ENCODE measurements around the gene SPSB2. TPM values are rescaled to one million over a fixed set of nuclear protein-coding genes. Genes with fewer than 3 reads are reported as not detected.
"Not testable (repeated sequence)": the region's sequence is repeated elsewhere in the genome, so short reads cannot be mapped to it uniquely, and the experiment has no call there.

SPSB2 gene
- total and polyA plus RNA-seq, 7 experiments from 2014 or later, result 5.1 to 20.2 (median 11.2) TPM

DNA sequence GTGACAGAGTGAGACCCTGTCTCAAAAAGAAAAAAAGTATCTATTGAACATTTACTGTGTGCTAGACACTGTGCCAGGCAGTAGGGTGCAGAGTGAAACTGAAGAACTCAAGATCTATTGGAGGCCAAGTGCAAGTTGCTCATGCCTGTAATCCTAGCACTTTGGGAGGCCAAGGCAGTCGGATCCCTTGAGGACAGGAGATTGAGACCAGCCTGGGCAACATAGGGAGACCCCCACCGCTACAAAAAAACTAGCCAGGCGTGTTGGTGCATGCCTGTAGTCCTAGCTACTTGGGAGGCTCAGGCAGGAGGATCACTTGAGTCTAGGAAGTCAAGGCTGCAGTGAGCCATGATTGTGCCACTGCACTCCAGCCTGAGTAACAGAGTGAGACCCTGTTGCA, 19.6 kb upstream of the SPSB2 start:
- H3K4me1 ChIP-seq (ENCODE audit: control insufficient read depth in 2 of 2, insufficient read depth in 2 of 2, low read length in 2 of 2); H3K27ac ChIP-seq (ENCODE audit: low read depth, low read length); H3K9me3 ChIP-seq (ENCODE audit: control insufficient read depth in 2 of 3, low read length in 3 of 3); H3K27me3 Mint-ChIP-seq; H3K9me3 Mint-ChIP-seq; H3K36me3 ChIP-seq (ENCODE audit: control insufficient read depth in 2 of 3, insufficient read depth in 3 of 3, low read length in 3 of 3); intact Hi-C loops (cut with micrococcal nuclease); H3K27me3 ChIP-seq (ENCODE audit: control insufficient read depth in 2 of 2, insufficient read depth in 2 of 2, low read length in 2 of 2); H3K36me3 Mint-ChIP-seq; ATAC-seq; DNase-seq; H3K4me3 ChIP-seq (ENCODE audit: low read length): not testable (repeated sequence)
- H3K4me3 Mint-ChIP-seq, result peak overlapping the region in 6 of 10 donors; percentile 6 to 84 (median 33)
- ChIA-PET POLR2A (interaction anchor here (0.7 to 4.0 kb wide), 6 partner anchors 13 to 271 kb away, joined by 3 to 70 read pairs (median 10); partner anchors contain the start of genes ENO2, LRRC23 and SPSB2), CTCF (interaction anchor here (1.2 to 2.0 kb wide), 2 partner anchors 10 to 19 kb away, joined by 3 to 6 read pairs; no protein-coding TSS in a partner anchor)
- H3K27ac Mint-ChIP-seq, result peak overlapping the region in 2 of 9 donors; percentile 51 to 57
- H3K4me1 Mint-ChIP-seq, result peaks cover 0 to 31% (median 11%) of the 10 kb centered on the region in 7 donors

DNA sequence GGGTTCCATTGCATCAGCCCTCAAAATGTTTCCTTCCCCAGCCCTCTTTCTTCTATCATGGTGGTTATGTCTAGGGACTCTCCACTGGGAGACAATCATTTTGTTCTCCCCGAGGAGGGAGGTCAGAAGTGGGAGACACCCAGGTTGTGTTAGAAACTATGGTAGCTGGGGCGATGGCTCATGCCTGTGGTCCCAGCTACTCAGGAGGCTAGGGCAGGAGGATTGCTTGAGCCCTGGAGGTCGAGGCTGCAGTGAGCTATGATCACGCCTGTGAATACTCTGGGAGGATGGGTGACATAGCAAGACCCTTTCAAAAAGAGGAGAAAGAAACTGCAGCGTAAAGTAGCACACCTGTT, 18.5 kb upstream of the SPSB2 start:
- peaks cover 0 to 31% (median 11%) of the 10 kb centered on the region in 7 donors for H3K4me1 Mint-ChIP-seq
- H3K9me3 ChIP-seq (ENCODE audit: control insufficient read depth in 2 of 3, low read length in 3 of 3), result no peaks in the 10 kb centered on the region
- no peaks in the 10 kb centered on the region for H3K36me3 ChIP-seq (ENCODE audit: control insufficient read depth in 2 of 3, insufficient read depth in 3 of 3, low read length in 3 of 3)
- peaks cover 6 to 10% of the 10 kb centered on the region in 2 donors for H3K4me1 ChIP-seq (ENCODE audit: control insufficient read depth in 2 of 2, insufficient read depth in 2 of 2, low read length in 2 of 2)
- H3K36me3 Mint-ChIP-seq, result peaks cover 0 to 6% (median 0%) of the 10 kb centered on the region in 5 donors
- ATAC-seq (no peak), DNase-seq (no peak)
- no peaks in the 10 kb centered on the region for H3K9me3 Mint-ChIP-seq
- H3K27me3 ChIP-seq (ENCODE audit: control insufficient read depth in 2 of 2, insufficient read depth in 2 of 2, low read length in 2 of 2), result no peaks in the 10 kb centered on the region
- H3K27me3 Mint-ChIP-seq, result peaks cover 0 to under 1% (median 0%) of the 10 kb centered on the region in 5 donors
- H3K27ac Mint-ChIP-seq, result peak overlapping the region; percentile 82 to 94 (median 88)
- intact Hi-C loops (cut with micrococcal nuclease), result loop anchor here (1.0 kb wide), 13 partner anchors 13 to 228 kb away; partner anchors contain the start of genes EMG1 (in 2 of the 2), ENO2 (in 2 of the 2), LPCAT3 (in 2 of the 2) and LRRC23 (in 2 of the 2)
- ChIA-PET POLR2A (interaction anchor here (0.6 to 4.0 kb wide), 19 partner anchors 8 to 270 kb away, joined by 3 to 70 read pairs (median 5); partner anchors contain the start of genes C12orf57, CDCA3, COPS7A and ENO2), CTCF (interaction anchor here (0.6 to 2.0 kb wide), 18 partner anchors 11 to 507 kb away, joined by 3 to 21 read pairs (median 3); partner anchors contain the start of genes CDCA3, LPCAT3, LTBR and SPSB2)
- peak overlapping the region; percentile 86 for H3K27ac ChIP-seq (ENCODE audit: low read depth, low read length)
- peak overlapping the region; percentile 93 for H3K4me3 ChIP-seq (ENCODE audit: low read length)
- peak overlapping the region; percentile 78 to 86 (median 84) for H3K4me3 Mint-ChIP-seq

- H3K27me3 ChIP-seq (ENCODE audit: control insufficient read depth in 2 of 2, insufficient read depth in 2 of 2, low read length in 2 of 2), result no peaks in the 10 kb centered on the region
- peak; percentile 96 for ATAC-seq
- no peaks in the 10 kb centered on the region for H3K27me3 Mint-ChIP-seq
- peaks cover 0 to 6% (median 0%) of the 10 kb centered on the region in 5 donors for H3K36me3 Mint-ChIP-seq
- H3K4me1 Mint-ChIP-seq, result peaks cover 0 to 31% (median 11%) of the 10 kb centered on the region in 7 donors
- peak overlapping the region; percentile 78 to 86 (median 84) for H3K4me3 Mint-ChIP-seq
- peaks cover 6 to 10% of the 10 kb centered on the region in 2 donors for H3K4me1 ChIP-seq (ENCODE audit: control insufficient read depth in 2 of 2, insufficient read depth in 2 of 2, low read length in 2 of 2)
- ChIA-PET POLR2A (interaction anchor here (0.8 to 4.0 kb wide), 18 partner anchors 9 to 167 kb away, joined by 3 to 70 read pairs (median 5); partner anchors contain the start of genes C12orf57, CD4, CDCA3 and COPS7A), CTCF (interaction anchor here (0.6 to 2.0 kb wide), 17 partner anchors 12 to 302 kb away, joined by 3 to 21 read pairs (median 3); partner anchors contain the start of genes CDCA3, SPSB2, TPI1 and USP5)
- H3K9me3 ChIP-seq (ENCODE audit: control insufficient read depth in 2 of 3, low read length in 3 of 3), result no peaks in the 10 kb centered on the region
- H3K4me3 ChIP-seq (ENCODE audit: low read length), result peak overlapping the region; percentile 93
- intact Hi-C loops (cut with micrococcal nuclease), result loop anchor here (1.0 kb wide), 13 partner anchors 13 to 228 kb away; partner anchors contain the start of genes EMG1 (in 2 of the 2), ENO2 (in 2 of the 2), LPCAT3 (in 2 of the 2) and LRRC23 (in 2 of the 2)
- H3K36me3 ChIP-seq (ENCODE audit: control insufficient read depth in 2 of 3, insufficient read depth in 3 of 3, low read length in 3 of 3), result no peaks in the 10 kb centered on the region
- peak overlapping the region; percentile 86 for H3K27ac ChIP-seq (ENCODE audit: low read depth, low read length)
- no peaks in the 10 kb centered on the region for H3K9me3 Mint-ChIP-seq
- peak; percentile 95 to 100 (median 97) for DNase-seq
- peak overlapping the region; percentile 82 to 94 (median 90) for H3K27ac Mint-ChIP-seq
These were observed 17.9 kb upstream of the SPSB2 start for GRCh38 chr12:6890789-6891645.

GRCh38 chr12:6889775-6890573, 16.9 kb upstream of the SPSB2 start:
- Mint-ChIP-seq H3K27ac (peak overlapping the region in 8 of 9 donors; percentile 25 to 94 (median 89)), H3K4me3 (peak overlapping the region in 9 of 10 donors; percentile 47 to 86 (median 83)), H3K4me1 (peaks cover 0 to 31% (median 11%) of the 10 kb centered on the region in 7 donors)
- H3K27me3 ChIP-seq (ENCODE audit: control insufficient read depth in 2 of 2, insufficient read depth in 2 of 2, low read length in 2 of 2); DNase-seq; ATAC-seq; H3K27me3 Mint-ChIP-seq; H3K4me3 ChIP-seq (ENCODE audit: low read length); CTCF ChIA-PET; intact Hi-C loops (cut with micrococcal nuclease); H3K36me3 Mint-ChIP-seq; H3K9me3 ChIP-seq (ENCODE audit: control insufficient read depth in 2 of 3, low read length in 3 of 3); H3K9me3 Mint-ChIP-seq; H3K36me3 ChIP-seq (ENCODE audit: control insufficient read depth in 2 of 3, insufficient read depth in 3 of 3, low read length in 3 of 3); H3K4me1 ChIP-seq (ENCODE audit: control insufficient read depth in 2 of 2, insufficient read depth in 2 of 2, low read length in 2 of 2): not testable (repeated sequence)
- H3K27ac ChIP-seq (ENCODE audit: low read depth, low read length), result peak overlapping the region; percentile 86
- POLR2A ChIA-PET, result interaction anchor here (0.9 to 4.0 kb wide), 2 partner anchors 17 to 22 kb away, joined by 3 to 70 read pairs; partner anchors contain the start of genes SPSB2 and TPI1

- H3K36me3 Mint-ChIP-seq; H3K27me3 ChIP-seq (ENCODE audit: control insufficient read depth in 2 of 2, insufficient read depth in 2 of 2, low read length in 2 of 2); H3K27ac ChIP-seq (ENCODE audit: low read depth, low read length); H3K27me3 Mint-ChIP-seq; DNase-seq; POLR2A ChIA-PET; H3K4me1 ChIP-seq (ENCODE audit: control insufficient read depth in 2 of 2, insufficient read depth in 2 of 2, low read length in 2 of 2); ATAC-seq; H3K4me3 Mint-ChIP-seq; CTCF ChIA-PET; H3K4me3 ChIP-seq (ENCODE audit: low read length); intact Hi-C loops (cut with micrococcal nuclease); H3K9me3 ChIP-seq (ENCODE audit: control insufficient read depth in 2 of 3, low read length in 3 of 3); H3K27ac Mint-ChIP-seq; H3K9me3 Mint-ChIP-seq: not testable (repeated sequence)
- H3K36me3 ChIP-seq (ENCODE audit: control insufficient read depth in 2 of 3, insufficient read depth in 3 of 3, low read length in 3 of 3), result peaks cover 0 to 12% (median 0%) of the 10 kb centered on the region in 3 experiments
- H3K4me1 Mint-ChIP-seq, result peaks cover 0 to 31% (median 11%) of the 10 kb centered on the region in 7 donors
These were observed 15.7 kb upstream of the SPSB2 start for GRCh38 chr12:6888794-6889193.

GRCh38 chr12:6888360-6888759, 15.3 kb upstream of the SPSB2 start:
- peaks cover 0 to 14% (median 0%) of the 10 kb centered on the region in 3 experiments for H3K36me3 ChIP-seq (ENCODE audit: control insufficient read depth in 2 of 3, insufficient read depth in 3 of 3, low read length in 3 of 3)
- ChIA-PET CTCF (no interaction called here), POLR2A (interaction anchor here (1.2 kb wide), 1 partner anchor 17 kb away, joined by 3 read pairs; no protein-coding TSS in a partner anchor)
- Mint-ChIP-seq H3K4me3 (no peak overlapping the region), H3K27me3 (no peaks in the 10 kb centered on the region), H3K4me1 (peaks cover 0 to 31% (median 11%) of the 10 kb centered on the region in 7 donors), H3K27ac (peak overlapping the region in 3 of 9 donors; percentile 7 to 47 (median 12)), H3K9me3 (no peaks in the 10 kb centered on the region), H3K36me3 (peaks cover 0 to 9% (median 7%) of the 10 kb centered on the region in 5 donors)
- no peak for ATAC-seq
- H3K9me3 ChIP-seq (ENCODE audit: control insufficient read depth in 2 of 3, low read length in 3 of 3), result no peaks in the 10 kb centered on the region
- DNase-seq, result no peak
- no peaks in the 10 kb centered on the region for H3K27me3 ChIP-seq (ENCODE audit: control insufficient read depth in 2 of 2, insufficient read depth in 2 of 2, low read length in 2 of 2)
- H3K4me3 ChIP-seq (ENCODE audit: low read length), result no peak overlapping the region
- no peak overlapping the region for H3K27ac ChIP-seq (ENCODE audit: low read depth, low read length)
- intact Hi-C loops (cut with micrococcal nuclease), result no loop called here
- peaks cover 6 to 10% of the 10 kb centered on the region in 2 donors for H3K4me1 ChIP-seq (ENCODE audit: control insufficient read depth in 2 of 2, insufficient read depth in 2 of 2, low read length in 2 of 2)

All from naive thymus-derived CD4-positive, alpha-beta T cell (primary cell).